ENCODE measurements around the gene ENGASE.
"Not testable (repeated sequence)": the region's sequence is repeated elsewhere in the genome, so short reads cannot be mapped to it uniquely, and the experiment has no call there.

The ENGASE gene

DNA sequence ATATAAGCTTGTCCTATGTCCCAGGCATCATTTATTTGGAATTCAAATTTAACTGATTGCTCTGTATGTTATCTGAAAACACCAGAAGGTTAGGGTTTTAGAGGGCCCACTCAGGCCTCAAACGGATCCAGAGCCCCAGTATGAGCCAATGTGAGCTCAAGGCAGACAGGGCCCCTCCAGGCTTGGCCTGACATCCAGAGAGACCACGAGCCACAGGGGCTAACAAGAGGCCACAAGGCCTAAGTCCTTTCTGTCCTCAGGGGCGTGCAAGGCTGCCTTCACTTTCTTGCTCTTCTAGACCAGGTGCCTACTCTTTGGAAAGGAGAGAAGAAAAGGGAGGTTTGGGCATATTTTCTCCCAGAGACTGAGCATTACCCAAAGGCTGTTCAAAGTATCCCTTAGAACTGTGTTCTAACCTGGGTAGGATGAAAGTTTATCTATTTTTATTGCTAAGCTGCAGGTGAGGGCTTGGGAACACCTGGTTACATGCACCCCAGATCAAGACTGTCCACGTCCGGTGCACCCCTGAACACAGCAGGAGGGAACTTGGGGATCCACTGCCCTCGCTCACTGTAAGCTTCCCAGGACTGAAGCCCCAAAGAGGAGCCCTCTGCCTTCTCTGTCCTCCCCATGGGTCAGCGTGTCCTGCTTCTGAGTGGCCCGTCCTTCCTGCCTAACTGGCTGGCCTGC, 1.5 kb upstream of the ENGASE start:
- Histone ChIP-seq H3K79me2 (no peaks in the 10 kb centered on the region), H3K36me3 (ENCODE audit: control insufficient read depth, insufficient read depth, low read length) (no peaks in the 10 kb centered on the region), H3K27ac (no peak overlapping the region), H3K4me1 (peaks cover 4% of the 10 kb centered on the region), H2AFZ (no peak overlapping the region), H3K9me3 (ENCODE audit: control insufficient read depth, low read length) (no peaks in the 10 kb centered on the region), H3K27me3 (ENCODE audit: control insufficient read depth, insufficient read depth, low read length) (no peaks in the 10 kb centered on the region), H3K4me3 (ENCODE audit: low read depth, low read length) (no peak overlapping the region), H3K4me2 (ENCODE audit: low read length) (no peak overlapping the region), H3K9ac (no peak overlapping the region)
- TF ChIP-seq, protein P1, sequence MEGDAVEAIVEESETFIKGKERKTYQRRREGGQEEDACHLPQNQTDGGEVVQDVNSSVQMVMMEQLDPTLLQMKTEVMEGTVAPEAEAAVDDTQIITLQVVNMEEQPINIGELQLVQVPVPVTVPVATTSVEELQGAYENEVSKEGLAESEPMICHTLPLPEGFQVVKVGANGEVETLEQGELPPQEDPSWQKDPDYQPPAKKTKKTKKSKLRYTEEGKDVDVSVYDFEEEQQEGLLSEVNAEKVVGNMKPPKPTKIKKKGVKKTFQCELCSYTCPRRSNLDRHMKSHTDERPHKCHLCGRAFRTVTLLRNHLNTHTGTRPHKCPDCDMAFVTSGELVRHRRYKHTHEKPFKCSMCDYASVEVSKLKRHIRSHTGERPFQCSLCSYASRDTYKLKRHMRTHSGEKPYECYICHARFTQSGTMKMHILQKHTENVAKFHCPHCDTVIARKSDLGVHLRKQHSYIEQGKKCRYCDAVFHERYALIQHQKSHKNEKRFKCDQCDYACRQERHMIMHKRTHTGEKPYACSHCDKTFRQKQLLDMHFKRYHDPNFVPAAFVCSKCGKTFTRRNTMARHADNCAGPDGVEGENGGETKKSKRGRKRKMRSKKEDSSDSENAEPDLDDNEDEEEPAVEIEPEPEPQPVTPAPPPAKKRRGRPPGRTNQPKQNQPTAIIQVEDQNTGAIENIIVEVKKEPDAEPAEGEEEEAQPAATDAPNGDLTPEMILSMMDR (IDR thresholded peaks at IDR 0.05), result no peak

- TF ChIP-seq, protein P1 (IDR thresholded peaks at IDR 0.05), result no peak
- no peak overlapping the region for H3K27ac ChIP-seq
- no peak overlapping the region for H3K4me3 ChIP-seq (ENCODE audit: low read depth, low read length)
Observed at GRCh38 chr17:79073706-79074088, 927 bp upstream of the ENGASE start.

DNA sequence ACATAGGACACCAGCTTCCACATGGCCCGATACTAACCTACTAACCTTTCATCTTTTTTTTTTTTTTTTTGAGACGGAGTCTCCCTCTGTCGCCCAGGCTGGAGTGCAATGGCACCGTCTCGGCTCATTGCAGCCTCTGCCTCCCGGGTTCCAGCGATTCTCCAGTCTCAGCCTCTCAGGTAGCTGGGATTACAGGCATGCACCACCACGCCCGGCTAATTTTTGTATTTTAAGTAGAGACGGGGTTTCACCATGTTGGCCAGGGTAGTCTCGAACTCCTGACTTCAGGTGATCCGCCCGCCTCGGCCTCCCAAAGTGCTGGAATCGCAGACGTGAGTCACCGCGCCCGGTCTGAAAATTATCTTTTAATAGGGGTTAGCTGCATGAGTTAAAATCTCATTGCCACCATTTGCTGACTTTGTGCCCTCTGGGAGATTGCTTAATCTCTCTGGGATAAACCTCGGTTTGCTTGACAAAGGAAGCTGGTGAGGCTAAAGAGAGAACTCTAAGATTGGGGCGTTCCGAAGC, 439 bp upstream of the ENGASE start:
- peak overlapping the region; percentile 93 for H2AFZ ChIP-seq
- H3K36me3 ChIP-seq (ENCODE audit: control insufficient read depth, insufficient read depth, low read length); H3K79me2 ChIP-seq; H3K4me1 ChIP-seq; H3K9ac ChIP-seq; H3K27me3 ChIP-seq (ENCODE audit: control insufficient read depth, insufficient read depth, low read length); H3K9me3 ChIP-seq (ENCODE audit: control insufficient read depth, low read length): not testable (repeated sequence)
- peak overlapping the region; percentile 64 for H3K27ac ChIP-seq
- H3K4me2 ChIP-seq (ENCODE audit: low read length), result peak overlapping the region; percentile 78
- peak overlapping the region; percentile 74 for H3K4me3 ChIP-seq (ENCODE audit: low read depth, low read length)

More at GRCh38 chr17:79073706-79074088, 927 bp upstream of the ENGASE start:
- Histone ChIP-seq H3K36me3 (ENCODE audit: control insufficient read depth, insufficient read depth, low read length) (no peaks in the 10 kb centered on the region), H3K79me2 (no peaks in the 10 kb centered on the region), H3K9me3 (ENCODE audit: control insufficient read depth, low read length) (no peaks in the 10 kb centered on the region), H3K27me3 (ENCODE audit: control insufficient read depth, insufficient read depth, low read length) (no peaks in the 10 kb centered on the region), H3K4me2 (ENCODE audit: low read length) (no peak overlapping the region), H3K9ac (no peak overlapping the region), H2AFZ (no peak overlapping the region), H3K4me1 (peaks cover 4% of the 10 kb centered on the region)

DNA sequence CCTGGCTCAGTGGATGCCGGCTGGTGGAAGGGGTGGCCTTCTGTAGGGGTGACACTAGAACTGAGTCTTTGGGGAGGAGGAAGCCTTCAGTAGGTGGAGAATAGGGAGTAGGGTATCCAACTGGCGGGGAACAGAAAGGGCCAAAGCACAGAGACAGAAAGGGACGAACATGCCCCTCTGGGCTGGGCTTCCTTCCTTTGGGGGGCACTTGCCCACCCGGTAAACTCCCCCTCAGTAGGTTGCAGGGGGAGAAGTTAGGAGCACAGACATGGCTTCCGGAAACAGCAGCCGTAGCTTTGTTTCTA, 774 bp downstream of the ENGASE start:
- Histone ChIP-seq H2AFZ (peak overlapping the region; percentile 93), H3K4me2 (ENCODE audit: low read length) (peak overlapping the region; percentile 93), H3K27ac (peak overlapping the region; percentile 79), H3K4me3 (ENCODE audit: low read depth, low read length) (peak overlapping the region; percentile 74), H3K27me3 (ENCODE audit: control insufficient read depth, insufficient read depth, low read length) (no peaks in the 10 kb centered on the region), H3K9ac (peak overlapping the region; percentile 46), H3K79me2 (no peaks in the 10 kb centered on the region), H3K36me3 (ENCODE audit: control insufficient read depth, insufficient read depth, low read length) (no peaks in the 10 kb centered on the region), H3K4me1 (peaks cover 4% of the 10 kb centered on the region), H3K9me3 (ENCODE audit: control insufficient read depth, low read length) (no peaks in the 10 kb centered on the region)
- TF ChIP-seq, protein P1 (IDR thresholded peaks at IDR 0.05), result no peak

DNA sequence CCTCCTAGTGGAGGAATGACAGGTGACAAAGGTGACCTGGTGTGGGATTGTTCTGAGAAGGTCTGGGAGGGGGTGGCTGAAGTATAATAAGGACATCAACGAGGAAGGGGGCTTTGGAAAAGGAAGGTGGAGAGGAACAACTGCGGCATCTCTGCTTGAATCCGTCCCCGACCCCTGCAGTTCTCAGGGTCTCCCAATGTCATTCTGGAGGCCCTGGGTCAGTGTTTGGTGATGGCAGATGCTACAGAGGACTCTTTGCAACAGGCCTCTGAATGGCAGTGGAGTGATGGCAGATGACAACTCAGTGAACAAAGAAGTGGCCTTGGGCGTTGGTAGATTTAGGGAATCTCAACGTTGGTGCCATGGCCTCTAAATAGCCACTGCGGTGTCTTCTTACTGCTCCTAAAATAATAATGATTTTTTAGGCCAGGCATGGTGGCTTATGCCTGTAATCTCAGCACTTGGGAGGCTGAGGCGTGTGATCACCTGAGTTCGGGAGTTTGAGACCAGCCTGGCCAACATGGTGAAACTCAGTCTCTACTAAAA, 1.3 kb downstream of the ENGASE start:
- H3K9ac ChIP-seq, result no peak overlapping the region
- peak overlapping the region; percentile 74 for H3K4me3 ChIP-seq (ENCODE audit: low read depth, low read length)
- TF ChIP-seq, protein P1 (IDR thresholded peaks at IDR 0.05), result no peak
- no peaks in the 10 kb centered on the region for H3K9me3 ChIP-seq (ENCODE audit: control insufficient read depth, low read length)
- no peaks in the 10 kb centered on the region for H3K36me3 ChIP-seq (ENCODE audit: control insufficient read depth, insufficient read depth, low read length)
- peak overlapping the region; percentile 93 for H3K4me2 ChIP-seq (ENCODE audit: low read length)
- H2AFZ ChIP-seq, result no peak overlapping the region
- no peaks in the 10 kb centered on the region for H3K27me3 ChIP-seq (ENCODE audit: control insufficient read depth, insufficient read depth, low read length)
- peaks cover 4% of the 10 kb centered on the region for H3K4me1 ChIP-seq
- H3K27ac ChIP-seq, result peak overlapping the region; percentile 79
- H3K79me2 ChIP-seq, result no peaks in the 10 kb centered on the region
